Measurements from ENCODE around the gene ATXN2.
"Not testable (repeated sequence)": the region's sequence is repeated elsewhere in the genome, so short reads cannot be mapped to it uniquely, and the experiment has no call there.

Gene ATXN2

DNA sequence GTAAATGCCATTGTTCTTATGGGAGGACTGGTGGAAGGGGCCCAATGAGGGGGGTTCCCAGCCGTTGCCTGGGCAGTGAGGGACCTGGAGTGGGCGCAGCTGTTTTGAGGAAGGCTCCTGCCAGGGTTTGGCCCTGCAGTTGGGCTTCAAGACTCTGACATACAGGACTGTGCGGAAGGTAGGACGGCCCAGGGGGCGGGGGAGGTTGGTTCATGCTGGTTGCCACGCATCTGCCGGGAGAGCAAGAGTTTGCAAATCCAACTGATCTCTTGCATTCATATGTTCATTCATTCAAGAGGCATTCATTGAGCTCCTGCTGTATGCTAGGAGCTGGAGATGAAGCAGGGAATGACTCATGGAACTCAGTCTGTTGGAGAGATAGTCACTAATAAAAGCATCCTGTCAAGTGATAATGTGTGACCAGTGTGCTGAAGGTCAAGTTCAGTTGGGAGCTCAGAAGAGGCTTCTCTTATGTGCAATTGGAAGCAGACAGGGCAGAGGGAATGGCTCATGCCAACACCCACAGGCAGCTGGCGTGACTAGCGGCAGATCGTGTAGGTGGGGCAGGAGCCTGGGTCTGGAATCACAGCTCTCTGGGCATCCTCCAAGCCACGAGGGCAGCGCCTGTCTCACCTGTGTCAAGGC lies 185.6 kb downstream of the ATXN2 start:
- DNase-seq, result no peak

DNA sequence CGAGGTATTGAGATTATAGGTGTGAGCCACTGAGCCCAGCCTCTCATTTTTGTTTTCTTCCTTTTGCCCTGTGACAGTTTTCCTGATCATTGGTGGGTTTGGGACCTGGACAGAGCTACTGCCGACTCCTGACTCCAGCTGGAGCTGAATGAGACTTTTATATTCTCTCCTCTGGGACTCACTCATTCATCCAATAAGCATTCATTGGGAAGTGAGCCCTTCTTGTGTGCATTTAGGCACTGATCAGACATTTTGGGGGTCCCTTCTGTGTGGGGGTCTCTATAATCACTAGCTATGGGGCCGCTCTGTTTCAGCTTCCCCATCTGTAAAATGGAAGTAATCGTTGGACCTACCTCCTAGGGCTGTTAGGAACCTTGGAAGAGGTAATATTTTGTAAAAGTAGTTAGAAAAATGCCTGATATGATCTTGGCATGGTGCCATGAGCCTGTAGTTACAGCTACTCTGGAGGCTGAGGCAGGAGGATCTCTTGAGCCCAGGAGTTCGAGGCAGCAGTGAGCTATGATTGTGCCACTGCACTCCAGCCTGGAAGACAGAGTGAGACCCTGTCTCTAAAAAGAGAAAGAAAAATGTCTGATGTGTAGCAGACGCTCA lies 186.2 kb downstream of the ATXN2 start:
- DNase-seq, result no peak

DNA sequence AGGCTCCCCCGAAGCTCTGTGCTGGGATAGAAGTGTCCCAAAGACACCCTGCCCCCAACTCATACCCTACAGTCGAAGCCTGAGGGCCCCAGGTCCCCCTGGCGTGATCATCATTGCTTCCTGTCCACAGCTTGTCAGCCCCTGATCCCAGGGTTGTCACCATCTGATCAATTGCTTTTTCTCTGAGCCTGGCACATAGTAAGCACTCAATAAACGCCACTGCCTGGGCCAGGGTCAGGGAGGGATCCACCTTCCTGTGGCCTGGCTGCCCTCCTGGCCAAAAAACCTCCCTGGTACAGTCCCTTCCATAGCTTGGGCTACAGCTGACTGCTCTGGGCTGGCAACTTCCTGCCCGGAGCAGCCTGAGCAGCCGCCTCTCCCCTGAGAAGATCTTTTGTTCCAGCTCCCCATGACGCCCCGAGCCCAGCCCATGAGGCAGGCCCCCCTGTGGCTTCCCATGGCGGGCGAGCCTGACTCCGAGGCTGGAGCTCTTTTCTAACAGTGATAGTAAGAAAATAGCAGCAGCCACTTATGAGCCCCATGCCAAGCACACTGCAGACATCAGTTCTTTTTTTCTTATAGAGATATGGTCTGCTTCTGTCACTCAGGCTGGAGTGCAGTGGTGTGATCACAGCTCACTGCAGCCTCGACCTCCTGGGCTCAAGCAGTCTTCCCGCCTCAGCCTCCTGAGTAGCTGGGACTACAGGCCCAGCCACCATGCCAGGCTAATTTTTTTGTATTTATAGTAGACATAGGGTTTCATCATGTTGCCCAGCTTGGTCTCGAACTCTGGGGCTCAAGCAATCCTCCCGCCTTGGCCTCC lies 186.9 kb downstream of the ATXN2 start:
- DNase-seq, result no peak

DNA sequence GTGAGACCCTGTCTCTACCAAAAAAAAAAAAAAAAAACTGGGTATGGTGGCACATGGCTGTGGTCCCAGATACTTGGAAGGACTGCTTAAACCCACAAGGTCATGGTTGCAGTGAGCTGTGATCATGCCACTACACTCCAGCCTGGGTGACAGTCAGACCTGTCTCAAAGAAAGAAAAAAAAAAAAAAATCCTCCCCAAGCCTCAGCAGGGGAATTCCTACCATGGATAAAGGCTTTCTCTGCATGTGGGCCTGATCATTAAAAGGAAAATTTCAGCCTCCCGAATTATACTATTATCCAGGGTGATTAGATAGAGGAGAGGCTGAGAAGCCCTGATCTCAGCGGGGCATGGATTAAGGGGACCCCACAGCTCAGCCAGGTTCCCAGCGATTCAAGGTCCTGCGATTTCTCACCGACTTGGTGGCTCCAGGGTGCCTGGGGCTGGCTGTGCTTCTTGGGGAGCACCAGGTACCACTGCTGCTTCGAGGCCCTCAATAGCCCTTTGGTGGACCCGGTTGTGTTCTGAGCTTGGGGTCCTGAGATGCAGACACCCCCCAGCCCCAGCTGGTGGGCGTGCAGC lies 187.8 kb downstream of the ATXN2 start:
- DNase-seq, result no peak

DNA sequence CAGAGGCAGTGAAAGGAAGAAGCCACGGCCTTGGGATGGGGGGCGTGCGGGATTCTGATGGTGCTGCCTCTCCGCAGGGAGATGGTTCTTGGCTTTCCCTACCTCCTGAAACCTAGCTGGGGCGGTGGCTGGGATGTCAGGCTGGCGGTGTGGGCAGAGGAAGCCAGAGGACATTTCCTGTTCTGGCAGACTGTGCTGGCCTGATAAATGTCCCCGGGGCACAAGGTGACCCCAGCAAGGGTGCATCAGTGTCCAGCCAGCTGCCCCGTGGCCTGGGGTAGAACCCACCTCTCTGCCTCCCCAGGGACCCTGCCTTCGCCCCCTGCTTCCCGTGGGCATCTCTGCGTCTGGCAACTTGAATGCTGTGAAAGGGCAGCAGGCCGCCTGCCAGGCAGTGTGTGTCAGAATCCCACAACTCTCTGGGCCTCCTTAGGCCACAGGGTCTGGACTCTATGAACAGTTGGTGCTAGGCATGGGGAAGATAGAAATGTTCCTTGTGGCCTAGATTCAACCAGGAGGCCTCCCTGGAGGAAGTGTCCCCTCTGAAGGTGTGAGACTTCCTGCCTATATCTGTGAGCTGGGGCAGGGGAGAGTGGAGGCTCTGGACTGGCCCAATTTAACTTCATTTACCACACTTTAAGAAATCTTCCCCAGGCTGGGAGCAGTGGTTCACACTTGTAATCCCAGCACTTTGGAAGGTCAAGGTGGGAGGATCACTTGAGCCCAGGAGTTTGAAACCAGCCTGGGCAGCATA lies 188.5 kb downstream of the ATXN2 start:
- DNase-seq, result no peak

DNA sequence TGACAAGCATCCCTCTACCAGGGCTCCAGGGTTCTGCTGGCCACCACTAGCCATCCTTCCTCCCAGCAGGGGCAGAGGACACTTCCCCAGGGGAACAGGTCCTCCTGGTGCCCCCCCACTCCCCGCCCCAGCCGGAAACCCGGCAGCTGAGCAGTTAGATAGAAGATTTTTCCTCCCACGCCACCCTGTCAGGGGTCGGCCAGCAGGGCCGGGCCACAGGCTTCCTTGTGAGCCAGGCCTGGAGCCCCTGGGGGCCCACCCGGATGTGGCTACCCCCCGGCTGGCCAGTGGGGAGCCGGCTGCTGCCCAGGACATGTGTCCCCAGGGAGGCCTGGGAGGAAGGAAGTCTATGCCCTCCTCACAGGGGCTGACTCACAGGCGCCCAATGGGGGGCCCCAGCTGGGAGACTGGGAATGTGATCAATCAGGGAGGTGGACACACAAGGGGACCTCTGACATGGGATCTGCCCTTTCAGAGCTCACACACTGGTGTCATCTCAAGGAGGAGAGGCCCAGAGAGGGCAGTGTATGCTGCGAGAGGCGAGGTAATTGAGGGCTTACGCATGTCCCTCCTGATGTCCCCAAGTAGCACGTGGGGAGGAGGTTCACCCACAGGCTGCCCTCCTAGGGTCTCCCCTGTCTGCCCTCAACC lies 189.2 kb downstream of the ATXN2 start:
- DNase-seq, result peak in 1 of 2 donors; percentile 60

DNA sequence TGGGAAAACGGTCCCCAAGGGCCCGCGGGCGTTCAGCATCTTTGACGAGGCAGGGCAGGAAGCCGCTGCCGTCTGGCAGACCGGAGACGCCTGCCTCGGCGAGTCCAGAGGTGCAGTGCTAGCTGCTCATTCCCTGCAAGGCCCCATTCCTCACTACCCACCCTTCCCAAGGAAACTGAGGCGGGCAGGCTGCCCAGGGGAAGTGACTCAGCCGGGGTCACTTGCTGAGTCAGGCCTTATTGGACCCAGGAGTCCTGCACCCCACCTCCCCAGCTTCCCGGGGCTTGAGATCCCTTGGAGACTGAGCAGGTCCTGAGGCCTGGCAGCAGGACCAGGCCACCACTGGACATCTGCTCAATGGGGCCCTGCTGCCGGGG lies 189.7 kb downstream of the ATXN2 start:
- DNase-seq, result no peak

DNA sequence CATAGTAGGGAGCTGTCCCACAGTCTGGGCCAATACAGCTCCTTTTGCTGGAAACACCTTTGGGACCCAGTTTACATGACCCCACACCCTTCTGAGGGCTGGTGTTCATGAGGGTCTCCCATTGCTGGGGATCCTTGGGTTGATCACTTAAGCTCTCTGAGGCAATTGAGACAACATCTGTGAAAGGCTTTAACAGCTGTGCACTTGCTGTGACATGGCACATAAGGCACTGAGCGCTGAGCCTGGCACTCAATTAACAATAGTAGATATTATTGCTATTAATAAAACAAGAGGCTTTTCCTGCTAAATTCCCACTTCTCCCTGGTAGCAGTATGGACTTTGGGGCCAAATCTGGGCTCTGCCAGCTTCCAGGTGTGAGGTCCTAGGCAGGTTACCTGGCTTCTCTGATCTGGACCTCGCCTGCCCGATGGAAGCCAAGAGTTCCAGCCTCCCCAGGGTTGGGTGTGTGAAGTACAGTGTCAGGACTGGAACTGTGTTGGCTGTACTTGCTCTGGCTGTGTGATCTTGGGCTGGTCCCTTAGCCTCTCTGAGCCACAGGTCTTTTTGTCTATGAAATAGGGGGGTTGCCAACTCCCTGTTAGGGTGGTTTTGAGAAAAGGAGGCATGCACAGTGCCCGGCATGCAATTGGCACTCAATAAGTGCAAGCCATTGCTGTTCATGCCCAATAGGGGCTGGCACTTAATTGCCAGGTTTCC lies 190.3 kb downstream of the ATXN2 start:
- no peak for DNase-seq

DNA sequence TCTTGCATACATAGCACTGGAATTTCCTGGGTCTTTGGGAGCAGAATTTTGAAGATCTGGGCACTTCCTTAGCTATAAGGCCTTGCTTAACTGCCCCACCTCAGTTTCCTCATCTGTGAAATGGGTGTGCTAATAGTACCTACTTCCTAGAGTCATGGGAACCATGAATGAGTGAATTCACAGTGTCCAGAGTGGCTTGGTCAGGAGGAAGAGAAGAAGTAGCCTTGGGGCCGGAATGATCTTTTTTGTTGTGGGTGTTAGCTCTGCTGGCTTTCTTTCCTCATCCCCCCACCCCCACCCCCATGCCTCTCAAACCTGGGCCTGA lies 191.0 kb downstream of the ATXN2 start:
- no peak for DNase-seq

DNA sequence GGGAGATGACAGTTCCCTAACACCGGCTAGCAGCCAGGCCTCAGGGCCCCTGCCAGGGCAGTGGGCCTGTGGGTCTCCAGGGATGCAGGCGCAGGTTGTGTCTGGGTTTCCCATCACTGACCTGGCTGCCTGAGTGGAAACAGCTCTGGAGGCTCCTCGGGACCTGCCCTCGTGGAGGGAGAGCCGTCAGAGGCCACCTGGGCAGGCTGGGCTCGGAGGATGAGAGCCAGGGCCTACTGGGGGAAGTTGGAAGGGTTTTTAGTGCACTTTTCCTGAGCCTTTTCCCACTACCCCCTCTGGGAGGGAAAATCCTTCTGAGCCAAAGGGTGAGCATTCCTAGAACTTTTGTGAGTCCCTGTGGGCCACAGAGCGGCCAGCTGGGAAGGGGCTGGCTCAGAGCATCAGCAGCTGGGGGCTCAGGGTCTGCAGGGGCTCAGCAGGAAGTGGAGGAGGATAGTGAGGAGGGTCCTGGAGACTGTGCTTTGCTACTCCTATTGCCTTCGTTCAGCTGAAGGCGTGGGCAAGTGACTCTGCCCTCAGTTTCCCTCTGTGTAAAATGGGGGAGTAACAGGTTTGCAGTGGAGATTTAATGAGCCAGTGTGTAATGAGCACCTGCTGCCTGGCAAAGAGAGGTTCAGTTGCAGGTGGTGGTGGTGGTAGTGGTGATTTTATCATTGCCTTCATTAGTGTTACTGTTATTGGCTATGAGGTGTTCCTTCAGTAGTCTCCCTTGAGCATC lies 191.6 kb downstream of the ATXN2 start:
- DNase-seq, result no peak

DNA sequence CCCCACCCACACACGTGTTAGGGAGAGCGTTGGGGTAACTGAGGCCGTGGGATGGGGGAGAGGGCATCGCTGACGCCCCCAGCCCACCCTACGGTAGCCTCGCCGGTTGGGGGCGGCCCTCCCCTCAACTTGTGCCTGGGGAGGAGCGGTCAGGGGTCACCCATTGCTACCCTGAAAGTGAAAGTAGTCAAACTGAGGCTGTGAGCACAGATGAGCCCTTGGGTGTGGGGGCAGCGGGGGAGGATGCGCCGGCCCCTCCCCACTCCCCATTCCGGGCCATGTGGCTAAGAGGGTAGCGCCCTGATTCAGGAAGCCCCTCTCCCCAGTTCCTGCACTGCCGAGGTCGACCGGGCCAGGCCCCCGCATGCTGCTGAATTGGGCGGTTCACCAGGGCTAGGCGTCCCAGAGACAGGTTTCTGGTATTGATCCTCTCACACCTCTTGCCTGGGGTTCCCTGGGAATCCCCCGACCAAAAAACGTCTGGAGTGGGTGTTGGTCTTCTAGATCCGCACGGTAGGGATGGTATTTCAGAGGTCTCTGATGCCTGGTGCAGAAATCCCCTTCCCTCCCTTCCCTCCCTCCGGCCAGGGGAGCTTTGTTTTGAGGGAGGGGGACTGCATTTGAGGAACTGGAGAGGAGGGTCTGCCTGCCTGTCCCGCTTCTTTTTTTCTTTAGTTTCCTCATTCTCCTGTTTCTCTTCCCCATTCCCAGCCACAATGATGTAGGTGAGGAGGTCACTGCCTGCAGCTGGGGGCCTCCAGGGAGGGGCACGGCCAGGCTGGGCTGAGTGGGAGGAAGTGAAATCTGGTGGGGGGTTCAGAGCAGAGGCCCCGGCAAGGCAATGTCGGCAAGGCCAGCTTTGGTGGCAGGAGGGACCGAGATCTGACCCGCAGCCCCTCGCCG lies 192.4 kb downstream of the ATXN2 start:
- DNase-seq, result peak; percentile 65 to 66

DNA sequence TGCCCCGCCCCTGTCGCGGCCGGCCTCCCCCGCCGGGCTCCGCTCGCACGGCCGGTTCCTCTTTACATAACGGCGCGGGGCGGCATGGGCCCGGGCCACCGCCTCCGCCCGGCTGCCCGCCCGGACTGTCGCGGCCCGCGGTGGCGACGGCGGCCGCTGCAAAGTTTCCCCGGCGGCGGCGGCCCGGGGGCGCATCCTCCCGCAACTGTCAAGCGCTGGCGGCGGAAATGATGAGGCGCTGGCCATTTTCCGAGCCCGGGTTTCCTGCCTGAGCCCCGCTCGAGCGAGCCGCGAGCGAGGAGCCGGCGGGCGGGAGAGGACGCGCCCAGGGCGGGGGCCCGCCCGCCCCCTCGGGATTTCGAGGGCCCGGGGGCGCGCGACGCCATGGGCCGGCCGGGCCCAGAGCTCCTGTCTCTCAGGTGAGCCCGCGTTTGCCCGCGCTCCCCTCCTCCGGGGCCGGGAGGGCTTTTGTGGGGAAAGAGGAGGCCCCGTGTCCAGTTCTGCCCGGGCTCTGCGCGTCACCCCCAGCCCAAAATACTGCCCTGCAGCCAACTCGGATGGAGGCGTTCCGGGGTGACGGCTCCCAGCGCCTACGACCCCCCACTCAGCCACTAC lies 193.1 kb downstream of the ATXN2 start, which contains the start of gene SH2B3:
SH2B3 (plus strand) TSS at position 65 of the 615 bp plus-strand sequence. CDS start 12,223 bp downstream, outside the sequence.
- DNase-seq, result no peak

DNA sequence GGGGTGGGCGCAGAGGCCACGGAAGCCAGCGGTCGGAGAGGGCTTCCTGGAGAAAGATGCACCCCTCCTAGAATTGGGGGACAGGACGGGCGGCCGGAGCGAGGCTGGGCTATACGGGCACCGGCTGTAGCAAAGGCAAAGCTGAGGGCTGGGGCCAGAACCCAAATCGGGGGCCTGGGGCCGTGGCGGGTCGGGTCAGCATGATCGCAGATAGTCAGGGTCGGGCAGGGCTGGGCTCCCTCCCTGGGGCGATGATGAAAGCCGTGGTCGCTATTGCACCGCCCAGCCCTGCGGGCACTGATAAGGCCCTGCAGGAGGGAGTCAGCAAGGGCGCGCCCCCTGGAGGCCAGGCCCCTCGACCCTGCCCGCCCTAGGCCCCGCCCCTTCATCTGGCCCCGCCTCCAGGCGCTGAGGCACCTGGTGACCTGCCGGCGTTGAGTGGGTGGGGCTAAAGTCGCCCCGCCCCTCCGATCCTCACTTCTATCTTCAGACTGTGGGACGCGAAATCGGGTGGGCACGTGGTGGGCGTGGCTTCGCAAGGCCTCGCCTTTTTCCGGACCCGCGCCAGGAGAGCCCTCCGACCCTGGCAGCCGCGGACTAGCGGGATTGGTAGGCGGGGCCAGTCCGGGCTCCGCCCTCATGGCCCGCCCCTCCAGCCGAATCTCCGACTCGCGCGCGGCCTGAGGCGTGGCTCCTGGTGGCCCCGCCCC lies 193.8 kb downstream of the ATXN2 start:
- peak; percentile 99 to 100 for DNase-seq

DNA sequence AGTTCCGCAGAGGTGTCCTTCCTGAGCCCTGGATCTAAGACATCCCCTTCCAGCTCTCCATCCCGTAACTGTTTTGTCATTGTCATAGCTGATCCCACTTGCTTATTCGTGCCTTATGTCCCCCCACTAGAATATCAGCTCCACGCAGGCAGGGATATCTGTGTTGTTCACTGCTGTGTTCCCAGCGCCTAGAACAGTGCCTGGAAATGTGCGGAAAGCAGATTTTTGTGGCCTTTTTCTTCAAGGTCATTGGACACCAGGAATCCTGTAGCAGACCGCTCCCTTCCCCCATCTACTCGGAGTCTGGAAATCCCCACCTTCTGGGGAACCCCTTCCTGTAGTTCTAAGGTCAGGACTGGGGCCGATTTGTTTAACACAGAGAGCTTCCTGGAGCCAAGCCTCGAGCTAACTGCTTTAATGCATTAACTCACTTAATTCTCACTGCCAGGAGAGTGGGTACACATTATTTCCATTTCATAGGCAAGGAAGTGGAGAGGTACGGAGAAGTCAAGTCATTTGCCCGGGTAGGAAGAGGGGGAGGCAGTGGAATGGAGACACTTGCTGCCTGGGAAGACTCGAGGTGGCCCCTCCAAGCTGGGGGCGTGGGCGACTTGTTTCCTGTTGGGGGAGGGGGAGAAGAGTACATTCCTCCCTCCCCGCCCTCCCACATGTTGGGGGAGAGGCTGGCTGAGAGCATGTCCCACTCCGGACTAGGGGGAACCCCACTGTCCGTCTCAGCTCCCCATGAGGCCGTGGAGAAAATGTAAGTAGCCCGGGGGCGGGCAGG lies 194.6 kb downstream of the ATXN2 start:
- DNase-seq, result peak; percentile 90

DNA sequence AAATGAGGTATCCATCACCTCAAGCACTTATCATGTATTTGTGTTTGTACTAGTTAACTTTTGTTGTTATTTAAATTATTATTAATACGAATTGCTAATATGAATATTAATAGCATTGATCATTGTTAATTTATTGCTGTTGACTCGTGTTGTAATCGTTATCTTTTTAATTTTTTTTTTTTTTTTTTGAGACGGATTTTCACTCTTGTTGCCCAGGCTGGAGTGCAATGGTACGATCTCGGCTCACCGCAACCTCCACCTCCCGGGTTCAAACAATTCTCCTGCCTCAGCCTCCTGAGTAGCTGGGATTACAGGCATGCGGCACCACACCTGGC lies 196.7 kb downstream of the ATXN2 start:
- DNase-seq, result not testable (repeated sequence)

All from activated CD4-positive, alpha-beta T cell treated with anti-CD3 and anti-CD28 coated beads for 4 hours (primary cell).